ENCODE data around the gene AP1G1. TPM values are rescaled to one million over a fixed set of nuclear protein-coding genes. Genes with fewer than 3 reads are reported as not detected.

The AP1G1 gene
- polyA plus RNA-seq, 1 donor from 2014 or later, result 57.1 TPM

GRCh38 chr16:71852561-71852960 lies 43.9 kb upstream of the AP1G1 start:
- no peaks in the 10 kb centered on the region for H3K36me3 ChIP-seq (ENCODE audit: insufficient read depth, low read length)
- no peak for TF ChIP-seq REST (IDR thresholded peaks at IDR 0.05; ENCODE audit: borderline replicate concordance)
- no peak for TF ChIP-seq EZH2 (IDR thresholded peaks at IDR 0.05; ENCODE audit: borderline replicate concordance, insufficient read depth, low read length, poor library complexity, severe bottlenecking)
- no peak for TF ChIP-seq TAF1 (IDR thresholded peaks at IDR 0.05; ENCODE audit: low read depth)
- TF ChIP-seq CTCF (IDR thresholded peaks at IDR 0.05; ENCODE audit: poor library complexity, severe bottlenecking), result no peak
- no peak for TF ChIP-seq RAD21 (conservative IDR thresholded peaks at IDR 0.05)
- TF ChIP-seq MXI1 (conservative IDR thresholded peaks at IDR 0.05; ENCODE audit: poor library complexity, severe bottlenecking), result no peak
- no peak for TF ChIP-seq SMC3 (conservative IDR thresholded peaks at IDR 0.05; ENCODE audit: poor library complexity)
- no peak for TF ChIP-seq POLR2AphosphoS5 (IDR thresholded peaks at IDR 0.05)
- no peak for TF ChIP-seq EP300 (conservative IDR thresholded peaks at IDR 0.05; ENCODE audit: poor library complexity, severe bottlenecking)
- H3K4me2 ChIP-seq (ENCODE audit: low read length), result no peak overlapping the region
- H3K9me2 ChIP-seq (ENCODE audit: insufficient read depth, low read length), result no peaks in the 10 kb centered on the region
- no peaks in the 10 kb centered on the region for H4K20me1 ChIP-seq (ENCODE audit: insufficient read depth)
- H3K9me3 ChIP-seq (ENCODE audit: low read length), result no peaks in the 10 kb centered on the region
- no peak overlapping the region for H3K4me3 ChIP-seq (ENCODE audit: low read length)
- no peaks in the 10 kb centered on the region for H3K27me3 ChIP-seq (ENCODE audit: insufficient read depth, low read depth, low read length)
- peaks cover 6% of the 10 kb centered on the region for H3K79me2 ChIP-seq (replicated peaks; ENCODE audit: insufficient read depth, low read length)
- no peaks in the 10 kb centered on the region for H3F3A ChIP-seq (ENCODE audit: insufficient read depth, low read length, poor library complexity, severe bottlenecking)
- H3K27ac ChIP-seq (ENCODE audit: low read length), result no peak overlapping the region
- no peak overlapping the region for H2AFZ ChIP-seq (ENCODE audit: low read depth, low read length)
- no peak overlapping the region for H3K9ac ChIP-seq (ENCODE audit: low read length)

GRCh38 chr16:71852158-71852557 lies 43.5 kb upstream of the AP1G1 start:
- no peaks in the 10 kb centered on the region for H3K36me3 ChIP-seq (ENCODE audit: insufficient read depth, low read length)
- no peaks in the 10 kb centered on the region for H3K9me2 ChIP-seq (ENCODE audit: insufficient read depth, low read length)
- H3K4me3 ChIP-seq (ENCODE audit: low read length), result no peak overlapping the region
- no peak overlapping the region for H2AFZ ChIP-seq (ENCODE audit: low read depth, low read length)
- no peak overlapping the region for H3K9ac ChIP-seq (ENCODE audit: low read length)
- peaks cover 10% of the 10 kb centered on the region for H3K79me2 ChIP-seq (replicated peaks; ENCODE audit: insufficient read depth, low read length)
- H3K4me2 ChIP-seq (ENCODE audit: low read length), result no peak overlapping the region
- TF ChIP-seq EZH2 (IDR thresholded peaks at IDR 0.05; ENCODE audit: borderline replicate concordance, insufficient read depth, low read length, poor library complexity, severe bottlenecking), result no peak
- TF ChIP-seq CTCF (IDR thresholded peaks at IDR 0.05; ENCODE audit: poor library complexity, severe bottlenecking), result no peak
- no peak for TF ChIP-seq TAF1 (IDR thresholded peaks at IDR 0.05; ENCODE audit: low read depth)
- no peak for TF ChIP-seq SMC3 (conservative IDR thresholded peaks at IDR 0.05; ENCODE audit: poor library complexity)
- no peak for TF ChIP-seq RAD21 (conservative IDR thresholded peaks at IDR 0.05)
- no peak for TF ChIP-seq EP300 (conservative IDR thresholded peaks at IDR 0.05; ENCODE audit: poor library complexity, severe bottlenecking)
- no peak for TF ChIP-seq MXI1 (conservative IDR thresholded peaks at IDR 0.05; ENCODE audit: poor library complexity, severe bottlenecking)
- no peak for TF ChIP-seq POLR2AphosphoS5 (IDR thresholded peaks at IDR 0.05)
- H3K9me3 ChIP-seq (ENCODE audit: low read length), result no peaks in the 10 kb centered on the region
- H3F3A ChIP-seq (ENCODE audit: insufficient read depth, low read length, poor library complexity, severe bottlenecking), result no peaks in the 10 kb centered on the region
- H4K20me1 ChIP-seq (ENCODE audit: insufficient read depth), result no peaks in the 10 kb centered on the region
- H3K27ac ChIP-seq (ENCODE audit: low read length), result no peak overlapping the region
- H3K27me3 ChIP-seq (ENCODE audit: insufficient read depth, low read depth, low read length), result no peaks in the 10 kb centered on the region

Measured in neural cell (in vitro differentiated cells).